Liver (tissue), 2 donors: ENCODE measurements around the gene TACC2.

Experiments
- ATF3 ChIP-seq: IDR thresholded peaks from 2 replicates; pipeline ENCODE4 v1.6.1; 2016; ENCODE audit warnings: antibody characterized with exemption
- RAD21 ChIP-seq, 2 donors: IDR thresholded peaks; 2 replicates each; pipeline ENCODE4 v1.6.1; 2016; ENCODE audit warnings: antibody characterized with exemption in 2 of 2, mild to moderate bottlenecking in 2 of 2
- TF ChIP-seq, protein P1 (sequence below): IDR thresholded peaks from 2 replicates; pipeline ENCODE4 v1.6.1; 2016; ENCODE audit warnings: antibody characterized with exemption
- TF ChIP-seq, protein P2 (sequence below): IDR thresholded peaks from 2 replicates; pipeline ENCODE4 v1.6.1; 2016; ENCODE audit warnings: antibody characterized with exemption, mild to moderate bottlenecking
- donor health status: healthy.

DNA sequence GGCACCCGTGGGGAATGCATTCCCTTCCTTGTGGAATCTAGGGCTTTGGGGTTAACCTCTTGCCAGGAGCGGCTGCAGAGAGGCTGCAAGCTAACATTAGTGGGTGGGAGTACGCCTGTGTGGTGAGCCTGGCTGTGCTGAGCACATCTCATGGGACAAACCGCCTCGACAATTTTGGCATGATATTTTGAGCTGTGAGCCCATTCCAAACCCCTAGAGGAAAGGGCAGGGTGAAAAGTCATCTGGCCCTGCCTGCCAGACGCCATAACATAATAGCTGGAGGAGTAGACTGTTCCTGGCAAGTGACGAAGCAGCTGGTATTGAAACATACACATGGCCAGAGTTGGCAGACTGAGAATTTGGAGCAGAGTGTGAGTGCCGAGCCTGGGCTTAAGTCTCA is 110.0 kb downstream of the TACC2 start:
- no peak for TF ChIP-seq ATF3
- TF ChIP-seq, protein P1, sequence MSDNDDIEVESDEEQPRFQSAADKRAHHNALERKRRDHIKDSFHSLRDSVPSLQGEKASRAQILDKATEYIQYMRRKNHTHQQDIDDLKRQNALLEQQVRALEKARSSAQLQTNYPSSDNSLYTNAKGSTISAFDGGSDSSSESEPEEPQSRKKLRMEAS = no peak
- TF ChIP-seq RAD21 (IDR thresholded peaks at IDR 0.05) = no peak
- TF ChIP-seq, protein P2, sequence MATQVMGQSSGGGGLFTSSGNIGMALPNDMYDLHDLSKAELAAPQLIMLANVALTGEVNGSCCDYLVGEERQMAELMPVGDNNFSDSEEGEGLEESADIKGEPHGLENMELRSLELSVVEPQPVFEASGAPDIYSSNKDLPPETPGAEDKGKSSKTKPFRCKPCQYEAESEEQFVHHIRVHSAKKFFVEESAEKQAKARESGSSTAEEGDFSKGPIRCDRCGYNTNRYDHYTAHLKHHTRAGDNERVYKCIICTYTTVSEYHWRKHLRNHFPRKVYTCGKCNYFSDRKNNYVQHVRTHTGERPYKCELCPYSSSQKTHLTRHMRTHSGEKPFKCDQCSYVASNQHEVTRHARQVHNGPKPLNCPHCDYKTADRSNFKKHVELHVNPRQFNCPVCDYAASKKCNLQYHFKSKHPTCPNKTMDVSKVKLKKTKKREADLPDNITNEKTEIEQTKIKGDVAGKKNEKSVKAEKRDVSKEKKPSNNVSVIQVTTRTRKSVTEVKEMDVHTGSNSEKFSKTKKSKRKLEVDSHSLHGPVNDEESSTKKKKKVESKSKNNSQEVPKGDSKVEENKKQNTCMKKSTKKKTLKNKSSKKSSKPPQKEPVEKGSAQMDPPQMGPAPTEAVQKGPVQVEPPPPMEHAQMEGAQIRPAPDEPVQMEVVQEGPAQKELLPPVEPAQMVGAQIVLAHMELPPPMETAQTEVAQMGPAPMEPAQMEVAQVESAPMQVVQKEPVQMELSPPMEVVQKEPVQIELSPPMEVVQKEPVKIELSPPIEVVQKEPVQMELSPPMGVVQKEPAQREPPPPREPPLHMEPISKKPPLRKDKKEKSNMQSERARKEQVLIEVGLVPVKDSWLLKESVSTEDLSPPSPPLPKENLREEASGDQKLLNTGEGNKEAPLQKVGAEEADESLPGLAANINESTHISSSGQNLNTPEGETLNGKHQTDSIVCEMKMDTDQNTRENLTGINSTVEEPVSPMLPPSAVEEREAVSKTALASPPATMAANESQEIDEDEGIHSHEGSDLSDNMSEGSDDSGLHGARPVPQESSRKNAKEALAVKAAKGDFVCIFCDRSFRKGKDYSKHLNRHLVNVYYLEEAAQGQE = no peak
